ENCODE results near the gene ZNF331. TPM values are rescaled to one million over a fixed set of nuclear protein-coding genes. Genes with fewer than 3 reads are reported as not detected.

Gene ZNF331
- total and polyA plus RNA-seq, 3 donors from 2014 or later, result 26.5 to 36.5 (median 31.4) TPM

GRCh38 chr19:53540091-53540490 lies 2.1 kb downstream of the ZNF331 start:
- TF ChIP-seq CTCF (IDR thresholded peaks at IDR 0.05) (no peak), POLR2A (IDR thresholded peaks at IDR 0.05) (no peak)
- 57 to 74% methylated on average over 4 of the region's 4 CpGs for WGBS, 2 donors
- Histone ChIP-seq H3K27ac (no peak overlapping the region), H3K27me3 (no peaks in the 10 kb centered on the region), H3K4me3 (no peak overlapping the region), H3K36me3 (ENCODE audit: low read depth, missing control alignments) (no peaks in the 10 kb centered on the region), H3K9me3 (no peaks in the 10 kb centered on the region), H3K4me1 (no peaks in the 10 kb centered on the region)
- DNase-seq, result no peak
- intact Hi-C loops (cut with DNase I; ENCODE audit: low total_unique reads), result no loop called here

DNA sequence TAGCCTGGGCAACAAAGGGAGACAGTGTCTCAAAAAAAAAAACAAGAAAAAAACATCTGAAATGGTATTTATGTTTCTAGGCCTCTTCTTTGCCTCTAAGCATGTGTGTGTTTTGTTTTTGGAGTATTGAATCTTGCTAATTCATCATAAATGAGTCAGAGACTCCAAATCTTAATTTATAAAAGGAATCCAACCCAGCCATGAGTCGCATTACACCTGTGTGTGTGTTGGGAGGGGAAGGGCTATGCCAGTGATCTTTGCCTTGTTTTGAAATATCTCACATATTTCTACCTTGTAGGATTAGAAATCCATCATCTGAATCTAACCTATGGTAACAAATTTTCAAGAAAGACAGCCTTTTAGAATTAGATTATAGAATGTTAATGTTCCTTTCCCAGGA lies 4.0 kb downstream of the ZNF331 start:
- Histone ChIP-seq H3K36me3 (ENCODE audit: low read depth, missing control alignments) (no peaks in the 10 kb centered on the region), H3K9me3 (no peaks in the 10 kb centered on the region), H3K27ac (no peak overlapping the region), H3K4me1 (no peaks in the 10 kb centered on the region), H3K4me3 (no peak overlapping the region), H3K27me3 (no peaks in the 10 kb centered on the region)
- intact Hi-C loops (cut with DNase I; ENCODE audit: low total_unique reads), result no loop called here
- WGBS, 2 donors, result 86 to 91% methylated on average over 1 of the region's 1 CpG
- no peak for DNase-seq
- no peak for TF ChIP-seq CTCF (IDR thresholded peaks at IDR 0.05)
- TF ChIP-seq POLR2A (IDR thresholded peaks at IDR 0.05), result no peak

GRCh38 chr19:53545271-53546065 lies 7.5 kb downstream of the ZNF331 start:
- Histone ChIP-seq H3K36me3 (ENCODE audit: low read depth, missing control alignments) (no peaks in the 10 kb centered on the region), H3K9me3 (no peaks in the 10 kb centered on the region), H3K27me3 (no peaks in the 10 kb centered on the region), H3K4me1 (no peaks in the 10 kb centered on the region), H3K4me3 (no peak overlapping the region), H3K27ac (no peak overlapping the region)
- intact Hi-C loops (cut with DNase I; ENCODE audit: low total_unique reads), result no loop called here
- DNase-seq, result no peak
- TF ChIP-seq POLR2A (IDR thresholded peaks at IDR 0.05) (no peak), CTCF (IDR thresholded peaks at IDR 0.05) (no peak)
- 90 to 94% methylated on average over 18 to 25 of the region's 25 CpGs for WGBS, 2 donors

DNA sequence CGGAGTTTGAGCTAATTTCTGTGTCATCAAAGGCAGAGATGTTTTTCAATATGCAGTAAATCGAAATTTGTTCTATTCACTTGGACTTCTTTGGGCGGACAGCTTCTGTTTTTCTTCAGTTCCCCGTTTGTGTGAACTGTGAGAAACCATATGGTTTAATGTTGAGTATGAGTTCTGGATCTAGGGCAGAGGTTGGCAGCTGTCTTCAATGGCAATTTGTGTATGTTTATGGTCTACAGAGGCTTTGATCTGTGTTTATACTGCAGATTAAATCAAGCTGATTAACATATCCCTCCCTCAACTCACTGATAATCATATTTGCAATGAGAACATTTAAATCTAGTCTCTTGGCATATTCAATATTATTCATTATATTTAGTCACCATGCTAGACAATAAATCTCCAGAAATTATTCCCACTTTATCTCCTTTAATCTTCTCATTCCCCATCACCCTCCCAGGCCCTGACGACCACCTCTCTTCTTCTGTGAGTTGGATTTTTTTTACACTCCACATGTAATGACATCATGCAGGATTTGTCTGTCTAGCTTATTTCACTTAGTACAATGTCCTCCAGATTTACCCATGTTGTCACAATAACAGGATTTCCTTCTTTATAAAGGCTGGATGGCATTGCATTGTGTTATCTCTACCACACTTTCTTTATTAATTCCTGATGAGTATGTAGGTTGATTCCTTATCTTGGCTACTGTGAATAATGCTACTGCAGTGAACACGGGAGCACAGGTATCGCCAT lies 9.0 kb downstream of the ZNF331 start:
- Histone ChIP-seq H3K27me3 (no peaks in the 10 kb centered on the region), H3K27ac (no peak overlapping the region), H3K4me3 (no peak overlapping the region), H3K9me3 (no peaks in the 10 kb centered on the region), H3K4me1 (no peaks in the 10 kb centered on the region), H3K36me3 (ENCODE audit: low read depth, missing control alignments) (no peaks in the 10 kb centered on the region)
- no peak for DNase-seq
- intact Hi-C loops (cut with DNase I; ENCODE audit: low total_unique reads), result no loop called here
- TF ChIP-seq CTCF (IDR thresholded peaks at IDR 0.05), result no peak
- TF ChIP-seq POLR2A (IDR thresholded peaks at IDR 0.05), result no peak
- 78 to 79% methylated on average over 7 of the region's 7 CpGs for WGBS, 2 donors
